Measurements from ENCODE around the gene HLA-DMA. TPM values are rescaled to one million over a fixed set of nuclear protein-coding genes. Genes with fewer than 3 reads are reported as not detected.

Gene HLA-DMA
- total RNA-seq = 7.1 TPM

- DNase-seq = peak; percentile 64
These were observed at the start of gene HLA-DMA for GRCh38 chr6:32952817-32953739. HLA-DMA (minus strand) TSS chr6:32953097; CDS start chr6:32953036, 61 bp downstream.

- DNase-seq = no peak
These were observed 48.8 kb upstream of the HLA-DMA start for GRCh38 chr6:33001685-33002084.

DNA sequence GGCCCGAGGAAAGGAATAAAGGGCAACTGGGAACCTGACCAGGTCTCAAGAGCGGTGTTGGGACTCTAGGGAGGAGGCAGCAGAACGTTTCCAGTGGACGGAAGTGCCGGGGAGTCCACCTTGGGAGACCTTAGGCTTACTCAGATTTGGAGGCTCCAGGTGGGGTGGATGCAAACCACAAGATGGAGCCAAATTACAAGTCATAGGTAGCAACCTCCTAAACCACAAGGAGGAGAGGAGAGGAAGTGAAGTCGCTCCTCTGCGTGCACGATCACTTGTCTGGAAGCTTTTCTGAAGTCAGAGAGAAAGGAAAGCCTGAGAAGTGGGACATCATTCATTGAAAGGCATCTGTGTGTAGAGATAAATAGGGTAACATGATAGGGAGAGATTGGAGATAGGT lies 47.2 kb upstream of the HLA-DMA start:
- DNase-seq = no peak

DNA sequence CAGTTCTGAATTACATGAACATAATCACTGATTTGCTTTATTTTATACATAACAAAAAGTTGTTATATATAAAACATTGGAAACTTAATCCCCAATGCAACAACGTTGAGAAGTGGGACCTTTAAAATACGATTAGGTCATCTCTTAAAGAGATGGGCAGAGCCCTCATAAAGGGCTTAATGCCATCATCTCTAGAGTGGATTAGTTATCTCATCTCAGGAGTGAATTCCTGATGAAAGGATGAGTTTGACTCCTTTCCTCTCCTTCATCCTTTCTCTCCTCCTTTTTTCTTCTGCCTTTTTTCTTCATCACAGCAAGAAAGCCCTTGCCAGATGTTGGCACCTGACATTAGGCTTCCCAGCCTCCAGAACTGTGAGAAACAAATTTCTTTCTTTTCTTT lies 42.6 kb upstream of the HLA-DMA start:
- no peak for DNase-seq

- DNase-seq = no peak
These were observed 40.6 kb upstream of the HLA-DMA start for GRCh38 chr6:32993363-32993973.

DNA sequence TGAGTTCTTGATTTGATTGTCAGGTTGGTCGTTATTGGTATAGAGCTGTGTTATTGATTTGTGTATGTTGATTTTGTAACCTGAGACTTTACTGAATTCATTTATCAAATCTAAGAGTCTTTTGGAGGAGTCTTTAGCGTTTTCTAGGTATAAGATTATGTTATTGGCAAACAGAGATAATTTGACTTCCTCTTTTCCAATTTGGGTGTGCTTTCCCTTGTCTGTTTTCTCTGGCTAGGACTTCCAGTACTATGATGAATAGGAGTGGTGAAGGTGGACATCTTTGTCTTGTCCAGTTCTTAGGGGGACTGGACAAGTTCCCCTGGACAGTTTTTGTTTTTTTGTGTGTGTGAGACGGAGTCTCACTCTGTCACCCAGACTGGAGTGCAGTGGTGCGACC lies 39.1 kb upstream of the HLA-DMA start:
- no peak for DNase-seq

- no peak for DNase-seq
These were observed 36.5 kb upstream of the HLA-DMA start for GRCh38 chr6:32989368-32989767.

DNA sequence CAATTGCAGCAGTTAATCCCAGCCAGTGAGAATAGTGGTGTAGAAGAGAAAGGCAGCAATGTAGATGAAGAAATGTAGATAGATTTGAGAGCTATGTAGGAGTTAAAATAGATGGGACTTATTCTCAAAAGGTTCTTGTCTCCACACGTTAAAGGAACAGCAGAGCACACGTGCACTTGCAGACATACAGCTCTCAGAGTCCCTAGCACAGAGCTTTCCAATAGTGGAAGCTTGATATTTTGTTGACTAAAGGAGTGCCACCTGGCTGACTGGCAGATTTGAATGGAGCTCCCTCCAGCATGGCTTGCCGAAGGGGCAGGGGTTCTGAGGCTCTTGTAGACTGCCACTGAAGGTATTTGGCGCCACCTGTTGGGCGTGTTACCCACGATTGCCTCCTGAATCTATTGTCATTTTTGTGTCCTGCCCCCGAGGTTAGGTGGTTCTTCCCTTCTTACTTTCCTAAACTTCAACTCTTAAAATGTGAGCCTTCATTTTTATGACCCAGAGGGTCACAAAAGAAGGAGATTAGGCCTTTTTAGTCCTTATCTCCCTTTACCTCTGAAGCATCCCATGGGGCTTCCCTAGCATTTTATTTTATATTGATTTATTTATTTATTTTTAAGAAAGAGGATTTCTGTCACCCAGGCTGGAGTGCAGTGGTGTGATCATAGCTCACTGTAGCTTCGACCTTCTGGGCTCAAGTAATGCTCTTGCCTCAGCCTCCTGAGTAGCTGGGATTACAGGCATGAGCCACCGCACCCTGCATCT lies 31.9 kb upstream of the HLA-DMA start:
- DNase-seq = peak; percentile 40

- DNase-seq = no peak
These were observed 31.2 kb upstream of the HLA-DMA start for GRCh38 chr6:32983964-32984621.

- DNase-seq = no peak
These were observed 30.6 kb upstream of the HLA-DMA start for GRCh38 chr6:32983493-32983848.

DNA sequence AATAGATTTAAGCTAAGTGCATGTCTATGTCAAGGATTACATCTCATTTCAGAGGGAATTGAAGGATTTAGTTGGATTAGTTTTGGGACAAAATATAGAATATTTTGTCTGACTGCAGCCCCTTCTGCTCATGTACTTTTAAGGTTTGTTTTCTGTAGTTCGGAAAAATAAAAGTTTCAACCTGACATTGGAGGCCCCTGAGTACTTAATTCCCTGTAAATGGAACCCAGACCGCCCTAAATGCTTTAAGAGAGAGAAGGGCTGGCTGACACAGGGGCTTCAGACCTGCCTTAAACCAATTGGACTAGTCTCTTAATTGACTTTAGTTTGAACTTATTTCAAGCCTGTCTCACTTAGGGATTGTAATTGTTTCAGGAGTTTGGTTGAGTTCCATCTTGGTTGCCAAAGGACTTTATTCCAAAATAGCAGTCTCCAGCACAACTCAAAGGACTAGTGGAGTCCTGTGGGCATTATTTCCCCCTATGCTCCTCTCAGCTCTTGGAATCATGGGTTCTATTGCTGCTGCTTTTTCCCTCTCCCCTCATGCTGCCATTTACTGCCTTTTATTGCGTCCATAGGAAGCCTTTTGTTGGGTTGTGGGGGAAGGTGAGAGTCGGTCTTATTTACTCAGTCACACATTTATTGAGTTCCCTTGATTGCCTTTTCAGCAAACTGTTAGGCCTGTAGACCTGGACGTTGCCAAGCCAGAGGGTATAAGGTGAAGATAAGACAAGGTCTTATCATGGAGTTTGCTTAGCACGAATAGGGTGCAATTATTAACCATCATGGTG lies 30.0 kb upstream of the HLA-DMA start:
- DNase-seq = no peak

DNA sequence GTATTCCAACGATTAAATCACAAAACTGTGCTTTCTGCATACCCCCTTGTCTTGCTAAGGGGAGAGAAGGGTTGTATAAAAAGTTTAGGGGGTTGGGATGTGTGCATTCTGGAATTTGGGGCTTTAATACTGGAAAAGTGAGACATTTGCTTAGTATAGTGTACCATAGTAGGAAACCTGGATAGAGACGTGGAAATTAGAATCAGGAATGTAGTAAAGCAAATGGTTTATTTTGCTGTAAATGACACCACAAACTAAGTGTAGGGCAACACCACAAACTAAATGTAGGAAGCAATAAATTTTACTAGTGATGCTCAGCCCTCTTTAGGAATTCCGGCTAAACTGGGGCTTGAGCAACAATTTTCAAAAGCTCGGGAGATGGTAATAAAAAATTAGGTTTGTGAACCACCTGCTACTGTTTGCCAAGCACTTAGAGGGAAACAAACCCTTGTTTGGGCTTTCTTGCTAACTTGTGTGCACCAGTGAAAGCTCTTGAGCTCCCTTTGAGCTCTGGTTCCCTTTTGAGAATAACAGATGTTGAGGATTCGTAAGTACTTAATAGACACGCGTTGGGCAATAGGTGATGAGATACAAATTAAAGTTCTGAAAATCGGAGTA lies 29.3 kb upstream of the HLA-DMA start:
- DNase-seq = no peak

DNA sequence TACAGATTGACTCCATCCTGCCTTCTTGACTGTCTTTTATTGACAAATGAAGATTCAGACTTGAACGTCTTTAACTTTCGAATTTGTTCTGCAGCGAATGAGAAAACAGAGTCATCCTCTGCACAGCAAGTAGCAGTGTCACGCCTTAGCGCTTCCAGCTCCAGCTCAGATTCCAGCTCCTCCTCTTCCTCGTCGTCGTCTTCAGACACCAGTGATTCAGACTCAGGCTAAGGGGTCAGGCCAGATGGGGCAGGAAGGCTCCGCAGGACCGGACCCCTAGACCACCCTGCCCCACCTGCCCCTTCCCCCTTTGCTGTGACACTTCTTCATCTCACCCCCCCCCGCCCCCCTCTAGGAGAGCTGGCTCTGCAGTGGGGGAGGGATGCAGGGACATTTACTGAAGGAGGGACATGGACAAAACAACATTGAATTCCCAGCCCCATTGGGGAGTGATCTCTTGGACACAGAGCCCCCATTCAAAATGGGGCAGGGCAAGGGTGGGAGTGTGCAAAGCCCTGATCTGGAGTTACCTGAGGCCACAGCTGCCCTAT lies 27.7 kb upstream of the HLA-DMA start:
- no peak for DNase-seq

DNA sequence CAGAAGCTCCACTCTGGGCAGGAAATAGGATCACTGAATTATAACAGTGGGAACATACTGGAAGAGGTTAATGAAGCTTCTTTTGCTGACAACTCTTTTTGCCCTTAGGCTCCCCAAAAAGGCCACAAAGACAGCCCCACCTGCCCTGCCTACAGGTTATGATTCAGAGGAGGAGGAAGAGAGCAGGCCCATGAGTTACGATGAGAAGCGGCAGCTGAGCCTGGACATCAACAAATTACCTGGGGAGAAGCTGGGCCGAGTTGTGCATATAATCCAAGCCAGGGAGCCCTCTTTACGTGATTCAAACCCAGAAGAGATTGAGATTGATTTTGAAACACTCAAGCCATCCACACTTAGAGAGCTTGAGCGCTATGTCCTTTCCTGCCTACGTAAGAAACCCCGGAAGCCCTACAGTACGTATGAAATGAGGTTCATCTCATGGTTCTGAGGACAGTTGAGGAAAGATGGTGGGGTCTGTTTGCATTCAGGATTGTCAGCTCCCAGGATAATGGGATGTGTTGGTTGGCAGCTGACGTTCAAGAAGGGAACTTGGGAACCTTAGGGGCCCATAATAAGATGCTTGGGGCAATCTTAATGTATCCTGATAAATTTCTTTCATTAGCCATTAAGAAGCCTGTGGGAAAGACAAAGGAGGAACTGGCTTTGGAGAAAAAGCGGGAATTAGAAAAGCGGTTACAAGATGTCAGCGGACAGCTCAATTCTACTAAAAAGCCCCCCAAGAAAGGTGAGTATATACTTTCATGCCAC lies 27.0 kb upstream of the HLA-DMA start:
- no peak for DNase-seq

- DNase-seq = no peak
These were observed 25.0 kb upstream of the HLA-DMA start for GRCh38 chr6:32977953-32978324.

GRCh38 chr6:32977272-32977952 lies 24.5 kb upstream of the HLA-DMA start:
- no peak for DNase-seq

- DNase-seq = no peak
These were observed 23.6 kb upstream of the HLA-DMA start for GRCh38 chr6:32976334-32977069.

GRCh38 chr6:32975886-32976285 lies 23.0 kb upstream of the HLA-DMA start:
- DNase-seq = no peak
